HL-60 (cell line): ENCODE results near the gene HPCAL1.

Source experiments
- DNase-seq, 2 experiments: peaks; one replicate each; pipeline ENCODE4 v3.0.0-alpha.2; 2010 to 2020; ENCODE audit warnings: low read depth in 1 of 2, low spot score in 1 of 2
- H3K27ac ChIP-seq: fragments of 250-450 bp; sonication (Bioruptor Pico); replicated peaks from 2 replicates; pipeline ENCODE4 v1.5.1; 2020; ENCODE audit warnings: mild to moderate bottlenecking, moderate library complexity
- H3K27me3 ChIP-seq: fragments of 250-450 bp; sonication (Bioruptor Pico); 2 replicates; pipeline ENCODE4 v1.5.1; 2021; ENCODE audit warnings: mild to moderate bottlenecking, moderate library complexity; ENCODE audit not compliant: insufficient read depth, poor library complexity, severe bottlenecking
- H3K4me3 ChIP-seq: replicated peaks from 2 replicates; pipeline ENCODE4 v1.5.1; 2011; ENCODE audit warnings: mild to moderate bottlenecking, control low read depth, low read length; ENCODE audit not compliant: insufficient read depth
- GABPA ChIP-seq: IDR thresholded peaks from 2 replicates; pipeline ENCODE4 v1.6.1; 2012; ENCODE audit warnings: low read depth
- POLR2AphosphoS5 ChIP-seq: IDR thresholded peaks from 2 replicates; pipeline ENCODE4 v1.6.1; 2012; ENCODE audit warnings: low read depth
- SPI1 ChIP-seq: IDR thresholded peaks from 2 replicates; pipeline ENCODE4 v1.6.1; 2012; ENCODE audit warnings: low read depth, mild to moderate bottlenecking, borderline replicate concordance
- TF ChIP-seq, protein P1 (sequence below): IDR thresholded peaks from 2 replicates; pipeline ENCODE4 v1.6.1; 2012; ENCODE audit warnings: low read depth; ENCODE audit not compliant: insufficient replicate concordance
- TF ChIP-seq, protein P2 (sequence below): IDR thresholded peaks from one replicate; pipeline ENCODE4 v1.5.1; 2011; ENCODE audit warnings: low read length, control low read depth, inconsistent platforms; ENCODE audit not compliant: insufficient read depth

HPCAL1 gene

DNA sequence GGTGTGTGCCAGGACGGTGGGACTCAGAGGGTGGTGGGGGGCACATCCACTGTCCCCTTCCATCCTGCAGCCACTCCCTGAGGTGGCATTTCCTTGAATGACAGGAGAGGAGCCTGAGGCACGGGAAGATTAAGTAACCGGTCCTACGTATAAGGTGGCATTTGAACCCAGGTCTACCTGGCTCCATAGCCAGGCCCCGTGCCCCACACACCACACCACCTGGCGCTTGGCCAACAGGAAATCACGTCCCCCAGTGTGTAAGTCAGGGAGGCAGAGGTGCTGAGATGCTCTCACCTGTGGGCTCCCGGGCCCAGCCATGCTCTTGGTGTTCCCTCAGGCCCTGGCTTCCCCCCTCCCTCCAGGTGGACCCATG is 53.7 kb downstream of the HPCAL1 start:
- TF ChIP-seq GABPA (no peak), SPI1 (no peak), POLR2AphosphoS5 (no peak)
- TF ChIP-seq, protein P1, sequence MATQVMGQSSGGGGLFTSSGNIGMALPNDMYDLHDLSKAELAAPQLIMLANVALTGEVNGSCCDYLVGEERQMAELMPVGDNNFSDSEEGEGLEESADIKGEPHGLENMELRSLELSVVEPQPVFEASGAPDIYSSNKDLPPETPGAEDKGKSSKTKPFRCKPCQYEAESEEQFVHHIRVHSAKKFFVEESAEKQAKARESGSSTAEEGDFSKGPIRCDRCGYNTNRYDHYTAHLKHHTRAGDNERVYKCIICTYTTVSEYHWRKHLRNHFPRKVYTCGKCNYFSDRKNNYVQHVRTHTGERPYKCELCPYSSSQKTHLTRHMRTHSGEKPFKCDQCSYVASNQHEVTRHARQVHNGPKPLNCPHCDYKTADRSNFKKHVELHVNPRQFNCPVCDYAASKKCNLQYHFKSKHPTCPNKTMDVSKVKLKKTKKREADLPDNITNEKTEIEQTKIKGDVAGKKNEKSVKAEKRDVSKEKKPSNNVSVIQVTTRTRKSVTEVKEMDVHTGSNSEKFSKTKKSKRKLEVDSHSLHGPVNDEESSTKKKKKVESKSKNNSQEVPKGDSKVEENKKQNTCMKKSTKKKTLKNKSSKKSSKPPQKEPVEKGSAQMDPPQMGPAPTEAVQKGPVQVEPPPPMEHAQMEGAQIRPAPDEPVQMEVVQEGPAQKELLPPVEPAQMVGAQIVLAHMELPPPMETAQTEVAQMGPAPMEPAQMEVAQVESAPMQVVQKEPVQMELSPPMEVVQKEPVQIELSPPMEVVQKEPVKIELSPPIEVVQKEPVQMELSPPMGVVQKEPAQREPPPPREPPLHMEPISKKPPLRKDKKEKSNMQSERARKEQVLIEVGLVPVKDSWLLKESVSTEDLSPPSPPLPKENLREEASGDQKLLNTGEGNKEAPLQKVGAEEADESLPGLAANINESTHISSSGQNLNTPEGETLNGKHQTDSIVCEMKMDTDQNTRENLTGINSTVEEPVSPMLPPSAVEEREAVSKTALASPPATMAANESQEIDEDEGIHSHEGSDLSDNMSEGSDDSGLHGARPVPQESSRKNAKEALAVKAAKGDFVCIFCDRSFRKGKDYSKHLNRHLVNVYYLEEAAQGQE: no peak
- TF ChIP-seq, protein P2, sequence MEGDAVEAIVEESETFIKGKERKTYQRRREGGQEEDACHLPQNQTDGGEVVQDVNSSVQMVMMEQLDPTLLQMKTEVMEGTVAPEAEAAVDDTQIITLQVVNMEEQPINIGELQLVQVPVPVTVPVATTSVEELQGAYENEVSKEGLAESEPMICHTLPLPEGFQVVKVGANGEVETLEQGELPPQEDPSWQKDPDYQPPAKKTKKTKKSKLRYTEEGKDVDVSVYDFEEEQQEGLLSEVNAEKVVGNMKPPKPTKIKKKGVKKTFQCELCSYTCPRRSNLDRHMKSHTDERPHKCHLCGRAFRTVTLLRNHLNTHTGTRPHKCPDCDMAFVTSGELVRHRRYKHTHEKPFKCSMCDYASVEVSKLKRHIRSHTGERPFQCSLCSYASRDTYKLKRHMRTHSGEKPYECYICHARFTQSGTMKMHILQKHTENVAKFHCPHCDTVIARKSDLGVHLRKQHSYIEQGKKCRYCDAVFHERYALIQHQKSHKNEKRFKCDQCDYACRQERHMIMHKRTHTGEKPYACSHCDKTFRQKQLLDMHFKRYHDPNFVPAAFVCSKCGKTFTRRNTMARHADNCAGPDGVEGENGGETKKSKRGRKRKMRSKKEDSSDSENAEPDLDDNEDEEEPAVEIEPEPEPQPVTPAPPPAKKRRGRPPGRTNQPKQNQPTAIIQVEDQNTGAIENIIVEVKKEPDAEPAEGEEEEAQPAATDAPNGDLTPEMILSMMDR: no peak
- H3K4me3 ChIP-seq: no peak overlapping the region
- no peak overlapping the region for H3K27ac ChIP-seq
- no peaks in the 10 kb centered on the region for H3K27me3 ChIP-seq
- no peak for DNase-seq

DNA sequence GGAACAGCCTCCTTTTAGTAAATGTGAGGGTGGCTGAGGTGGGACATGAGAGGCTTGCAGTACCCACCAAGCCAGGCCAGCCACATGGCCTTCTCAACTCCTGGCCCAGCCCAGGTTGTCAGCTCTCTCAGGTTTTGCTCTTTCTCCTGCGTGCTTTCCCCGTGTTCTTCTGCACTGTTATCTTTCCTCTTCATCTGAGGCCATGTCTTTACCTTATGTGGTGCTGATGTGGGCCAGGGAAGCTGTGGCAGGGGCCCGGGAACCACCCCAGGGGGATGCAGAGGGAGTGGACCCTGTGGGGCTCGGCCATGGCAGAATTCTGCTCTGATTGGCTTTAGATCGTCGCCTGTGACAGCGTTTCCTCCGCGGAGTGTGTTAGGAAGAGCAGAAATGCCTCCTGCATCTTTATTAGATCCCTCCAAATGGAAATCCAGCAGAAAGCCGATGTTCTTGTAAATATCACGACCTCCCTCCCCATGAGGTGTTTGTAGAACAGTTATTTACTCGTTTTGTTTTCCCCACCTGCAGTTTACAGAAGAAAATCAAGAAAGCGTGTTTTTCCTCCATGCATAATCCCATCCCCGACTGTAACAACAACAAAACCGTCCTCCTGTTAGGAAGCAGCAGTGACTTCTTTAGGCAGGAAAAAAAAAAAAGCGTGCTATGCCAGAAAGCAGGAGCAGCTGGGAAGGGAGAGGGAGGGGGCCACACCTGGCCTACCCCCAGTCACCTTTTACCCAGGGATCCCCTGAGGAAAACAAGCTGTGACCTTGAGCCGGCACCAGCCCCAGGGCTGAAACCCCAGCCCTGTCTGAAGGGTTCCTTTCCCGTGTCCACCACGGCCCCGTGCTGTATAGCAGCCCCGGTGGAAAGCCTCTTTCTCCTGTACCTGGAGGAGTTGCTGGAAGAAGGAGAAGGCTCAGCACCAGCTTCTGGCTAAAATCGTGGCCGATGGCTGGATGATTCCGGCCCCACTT is 54.8 kb downstream of the HPCAL1 start:
- no peak for DNase-seq

DNA sequence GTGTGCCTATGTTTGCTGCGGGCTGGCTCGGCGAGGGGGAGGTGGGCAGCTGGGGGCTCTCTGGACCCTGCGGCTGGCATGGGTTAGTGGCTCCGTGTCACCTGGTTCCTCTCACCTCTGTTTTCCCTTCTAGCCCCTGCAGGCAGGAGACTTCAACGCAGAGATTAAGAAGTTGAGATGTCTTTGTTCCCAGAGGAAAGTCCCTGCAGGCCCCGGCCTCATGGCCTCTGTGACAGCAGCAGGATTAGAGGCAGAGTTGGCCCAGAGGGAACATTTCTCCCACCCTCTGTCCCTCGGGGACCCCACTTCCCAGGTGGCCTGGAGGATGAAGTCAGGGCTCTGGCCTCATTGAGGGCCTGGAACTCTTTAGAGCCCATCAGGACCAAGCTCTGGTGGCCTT is 56.5 kb downstream of the HPCAL1 start:
- H3K27ac ChIP-seq: no peak overlapping the region
- H3K4me3 ChIP-seq: no peak overlapping the region
- no peaks in the 10 kb centered on the region for H3K27me3 ChIP-seq
- no peak for TF ChIP-seq SPI1
- TF ChIP-seq GABPA: no peak
- TF ChIP-seq, protein P1: no peak
- TF ChIP-seq, protein P2: no peak
- TF ChIP-seq POLR2AphosphoS5: no peak
- DNase-seq: no peak

More for the DNA sequence above, 54.8 kb downstream of the HPCAL1 start:
- Histone ChIP-seq H3K27me3 (no peaks in the 10 kb centered on the region), H3K27ac (no peak overlapping the region), H3K4me3 (no peak overlapping the region)
- TF ChIP-seq GABPA: no peak
- no peak for TF ChIP-seq SPI1
- TF ChIP-seq POLR2AphosphoS5: no peak
- TF ChIP-seq, protein P1: no peak
- TF ChIP-seq, protein P2: no peak
